ENCODE data around the gene HPS4. TPM values are rescaled to one million over a fixed set of nuclear protein-coding genes. Genes with fewer than 3 reads are reported as not detected.
"Not testable (repeated sequence)": the region's sequence is repeated elsewhere in the genome, so short reads cannot be mapped to it uniquely, and the experiment has no call there.

The HPS4 gene
- total RNA-seq (10 to 100 TPM; 54.0 to 59.7 TPM), polyA plus RNA-seq (10 to 100 TPM in 1 of 2 donors, 1 to 10 TPM in 1; 7.9 to 19.7 TPM)

DNA sequence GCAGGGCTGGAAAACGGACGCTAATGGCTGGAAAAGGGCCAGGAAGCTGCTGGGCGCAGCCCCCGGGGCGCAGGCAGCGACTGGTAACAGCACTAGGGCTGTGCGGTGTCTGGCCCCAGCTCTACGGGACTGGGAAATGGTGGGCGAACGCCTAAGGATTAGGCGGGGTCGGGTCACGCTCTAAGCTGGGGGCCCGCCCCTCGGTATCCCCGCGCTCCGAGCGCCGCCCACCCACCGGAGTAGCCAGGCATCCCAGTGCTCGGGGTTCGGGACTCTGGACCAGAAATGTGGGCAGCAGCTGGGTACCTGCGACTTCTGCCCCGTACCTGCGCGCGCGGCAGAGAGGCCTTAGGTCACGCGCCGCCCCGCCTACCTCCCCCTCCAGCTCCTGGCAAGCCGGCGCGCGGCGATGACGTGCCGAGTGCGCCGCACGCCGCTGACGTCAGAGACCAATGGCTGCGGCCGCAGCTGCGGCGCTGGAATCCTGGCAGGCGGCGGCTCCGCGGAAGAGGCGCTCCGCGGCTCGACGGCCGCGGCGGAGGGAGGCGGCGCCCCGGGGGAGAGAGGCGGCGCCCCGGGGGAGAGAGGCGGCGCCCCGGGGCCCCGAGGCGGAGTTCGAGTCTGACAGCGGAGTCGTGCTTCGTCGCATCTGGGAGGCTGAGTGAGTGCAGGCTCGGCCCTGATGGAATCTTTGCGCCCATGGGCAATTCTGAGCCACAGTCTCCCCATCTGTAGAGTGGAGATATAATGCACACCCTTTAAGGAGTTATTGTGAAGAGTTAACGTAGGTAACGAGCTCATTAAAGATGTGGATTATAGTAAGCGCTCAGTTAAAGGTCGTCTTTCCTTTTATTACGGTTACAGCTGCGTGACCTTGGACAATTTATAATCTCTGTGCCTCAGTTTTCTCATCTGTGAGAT is at the start of gene HPS4, which contains the start of gene SRRD:
TSS of gene HPS4 (minus strand) at position 345 of the 921 bp plus-strand sequence. CDS start 2,021 bp downstream, outside the sequence.
TSS of gene SRRD (plus strand) at position 439 of the 921 bp plus-strand sequence. CDS start at position 453, 14 bp downstream.
- Histone ChIP-seq H3K27me3 (ENCODE audit: insufficient read depth, low read length) (no peaks in the 10 kb centered on the region), H3K36me3 (ENCODE audit: insufficient read depth, low read length) (peaks cover 11% of the 10 kb centered on the region), H3K9me3 (ENCODE audit: control insufficient read depth in 1 of 2, low read length in 2 of 2) (no peaks in the 10 kb centered on the region), H3K4me1 (ENCODE audit: insufficient read depth, low read length) (peaks cover 70% of the 10 kb centered on the region), H3K27ac (ENCODE audit: low read depth, low read length) (peak within 1 kb of the TSS; percentile 95), H3K4me3 (ENCODE audit: low read length in 2 of 2) (peak within 1 kb of the TSS; percentile 51 to 92)
- H3K4me3 Mint-ChIP-seq: peak within 1 kb of the TSS; percentile 91 to 98 (median 92)
- peaks cover 18 to 52% of the 10 kb centered on the region in 2 donors for H3K36me3 Mint-ChIP-seq
- intact Hi-C loops (cut with micrococcal nuclease): loop anchor here (1.0 to 2.0 kb wide), 5 partner anchors 29 to 189 kb away; partner anchors contain the start of genes ASPHD2, TFIP11 and TPST2
- CTCF ChIA-PET (ENCODE audit: partially characterized antibody): interaction anchor here (0.9 to 4.1 kb wide), 4 partner anchors 19 to 183 kb away, joined by 3 to 17 read pairs (median 6); partner anchors contain the start of gene TFIP11
- H3K9me3 Mint-ChIP-seq: peaks cover 0 to 3% (median 0%) of the 10 kb centered on the region in 8 donors
- peak within 1 kb of the TSS; percentile 93 to 99 (median 99) for H3K27ac Mint-ChIP-seq
- H3K27me3 Mint-ChIP-seq: no peaks in the 10 kb centered on the region
- POLR2A ChIA-PET (ENCODE audit: partially characterized antibody): interaction anchor here (0.7 to 6.4 kb wide), 28 partner anchors 9 to 1436 kb away, joined by 3 to 68 read pairs (median 6); partner anchors contain the start of genes ASPHD2, MIAT, PITPNB and TFIP11
- peaks cover 50 to 79% (median 66%) of the 10 kb centered on the region in 4 donors for H3K4me1 Mint-ChIP-seq
- DNase-seq: peak; percentile 91 to 96 (median 94)

DNA sequence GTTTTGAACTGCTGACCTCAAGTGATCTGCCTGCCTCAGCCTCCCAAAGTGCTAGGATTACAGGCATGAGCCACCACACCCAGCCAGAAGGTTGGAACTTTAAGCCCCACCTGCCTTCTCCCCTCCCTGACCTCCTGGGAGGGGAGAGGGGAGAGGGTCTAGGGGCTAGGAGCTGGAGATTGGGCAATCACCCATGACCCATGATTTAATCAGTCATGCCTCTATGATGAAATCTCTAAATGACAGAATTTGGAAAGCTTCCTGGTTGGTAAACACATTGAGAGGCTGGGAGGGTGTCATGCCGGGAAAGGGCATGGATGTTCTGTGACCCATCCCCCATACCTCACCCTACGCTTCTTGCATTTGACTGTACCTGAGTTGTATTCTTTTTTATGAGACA is 45.8 kb upstream of the HPS4 start:
- Histone ChIP-seq H3K4me3 (ENCODE audit: low read length in 2 of 2) (no peak overlapping the region), H3K27me3 (ENCODE audit: insufficient read depth, low read length) (no peaks in the 10 kb centered on the region), H3K36me3 (ENCODE audit: insufficient read depth, low read length) (peaks cover 42% of the 10 kb centered on the region), H3K27ac (ENCODE audit: low read depth, low read length) (no peak overlapping the region), H3K9me3 (ENCODE audit: control insufficient read depth in 1 of 2, low read length in 2 of 2) (no peaks in the 10 kb centered on the region), H3K4me1 (ENCODE audit: insufficient read depth, low read length) (no peaks in the 10 kb centered on the region)
- no peaks in the 10 kb centered on the region for H3K9me3 Mint-ChIP-seq
- DNase-seq: no peak
- H3K27ac Mint-ChIP-seq: no peak overlapping the region
- CTCF ChIA-PET (ENCODE audit: partially characterized antibody): no interaction called here
- H3K36me3 Mint-ChIP-seq: peaks cover 36 to 68% of the 10 kb centered on the region in 2 donors
- H3K4me3 Mint-ChIP-seq: no peak overlapping the region
- intact Hi-C loops (cut with micrococcal nuclease): no loop called here
- peaks cover 0 to 2% (median under 1%) of the 10 kb centered on the region in 4 donors for H3K4me1 Mint-ChIP-seq
- POLR2A ChIA-PET (ENCODE audit: partially characterized antibody): no interaction called here
- H3K27me3 Mint-ChIP-seq: no peaks in the 10 kb centered on the region

DNA sequence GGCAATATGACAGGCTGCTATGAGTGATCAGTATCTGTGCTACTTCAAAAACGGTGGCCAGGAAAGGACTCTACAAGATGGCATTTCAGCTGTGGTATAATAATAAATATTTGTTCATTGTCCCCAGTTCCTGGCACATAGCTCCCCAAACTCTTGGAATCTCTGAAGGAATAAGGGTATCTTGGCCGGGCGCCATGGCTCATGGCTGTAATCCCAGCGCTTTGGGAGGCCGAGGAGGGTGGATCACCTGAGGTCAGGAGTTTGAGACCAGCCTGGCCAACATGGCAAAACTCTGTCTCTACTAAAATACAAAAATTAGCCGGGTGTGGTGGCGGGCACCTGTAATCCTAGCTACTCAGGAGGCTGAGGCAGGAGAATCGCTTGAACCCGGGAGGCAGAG is 44.9 kb upstream of the HPS4 start:
- intact Hi-C loops (cut with micrococcal nuclease); H3K27me3 Mint-ChIP-seq; H3K27me3 ChIP-seq (ENCODE audit: insufficient read depth, low read length); H3K27ac ChIP-seq (ENCODE audit: low read depth, low read length); H3K4me3 ChIP-seq (ENCODE audit: low read length in 2 of 2); H3K4me3 Mint-ChIP-seq; CTCF ChIA-PET (ENCODE audit: partially characterized antibody); H3K4me1 Mint-ChIP-seq; DNase-seq; H3K4me1 ChIP-seq (ENCODE audit: insufficient read depth, low read length); H3K9me3 Mint-ChIP-seq; H3K9me3 ChIP-seq (ENCODE audit: control insufficient read depth in 1 of 2, low read length in 2 of 2): not testable (repeated sequence)
- POLR2A ChIA-PET (ENCODE audit: partially characterized antibody): interaction anchor here (0.9 kb wide), 1 partner anchor 62 kb away, joined by 3 read pairs; no protein-coding TSS in a partner anchor
- Mint-ChIP-seq H3K27ac (peak overlapping the region in 1 of 7 donors; percentile 79), H3K36me3 (peaks cover 38 to 70% of the 10 kb centered on the region in 2 donors)
- H3K36me3 ChIP-seq (ENCODE audit: insufficient read depth, low read length): peaks cover 38% of the 10 kb centered on the region

DNA sequence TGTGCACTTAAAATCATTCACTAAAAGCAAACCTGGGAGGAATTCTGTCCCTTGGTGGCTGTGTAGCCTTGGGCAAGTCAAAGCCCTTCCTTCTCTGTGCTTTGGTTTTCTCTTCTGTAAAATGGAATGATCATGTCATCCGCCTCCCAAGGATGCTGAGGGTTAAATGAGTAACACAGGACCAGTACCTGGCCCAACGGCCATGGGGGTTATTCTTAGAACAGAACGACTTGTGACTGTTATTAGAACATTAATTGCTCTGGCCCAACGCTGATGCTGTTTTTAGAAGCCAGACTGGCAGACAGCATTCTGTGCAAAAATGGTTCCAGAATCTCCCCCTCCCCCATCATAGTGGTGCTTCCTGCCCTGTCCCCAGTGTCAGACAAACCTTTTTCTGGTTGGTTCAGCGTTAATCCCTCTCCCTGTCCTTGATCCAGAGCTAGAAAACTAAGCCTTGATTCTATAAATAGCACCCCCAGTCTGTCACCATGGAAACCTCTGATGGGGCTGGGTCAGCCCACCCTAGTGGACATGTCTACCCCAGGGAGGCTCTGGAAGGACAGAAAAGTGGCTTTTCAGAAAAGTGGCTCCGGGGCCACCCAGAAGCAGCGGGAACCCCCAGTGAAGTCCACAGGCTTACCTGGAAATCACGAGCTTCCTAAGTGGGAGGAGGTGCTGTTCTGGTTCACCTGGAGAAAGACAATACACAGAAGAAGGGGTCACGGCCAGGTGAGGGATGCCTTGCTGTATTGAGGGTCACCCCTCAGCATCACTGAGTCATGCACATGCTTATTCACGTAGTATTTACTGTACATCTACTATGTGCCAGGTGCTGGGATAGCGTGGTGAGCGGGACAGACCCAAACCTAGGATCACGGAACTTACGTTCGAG is 44.2 kb upstream of the HPS4 start:
- POLR2A ChIA-PET (ENCODE audit: partially characterized antibody): interaction anchor here (0.9 kb wide), 1 partner anchor 63 kb away, joined by 3 read pairs; no protein-coding TSS in a partner anchor
- Mint-ChIP-seq H3K4me1 (peaks cover 0 to 1% (median under 1%) of the 10 kb centered on the region in 4 donors), H3K27ac (peak overlapping the region in 1 of 7 donors; percentile 79), H3K36me3 (peaks cover 40 to 70% of the 10 kb centered on the region in 2 donors), H3K9me3 (no peaks in the 10 kb centered on the region), H3K4me3 (no peak overlapping the region), H3K27me3 (no peaks in the 10 kb centered on the region)
- no peaks in the 10 kb centered on the region for H3K9me3 ChIP-seq (ENCODE audit: control insufficient read depth in 1 of 2, low read length in 2 of 2)
- peaks cover 38% of the 10 kb centered on the region for H3K36me3 ChIP-seq (ENCODE audit: insufficient read depth, low read length)
- no peak overlapping the region for H3K4me3 ChIP-seq (ENCODE audit: low read length in 2 of 2)
- no peak overlapping the region for H3K27ac ChIP-seq (ENCODE audit: low read depth, low read length)
- no peak for DNase-seq
- no peaks in the 10 kb centered on the region for H3K4me1 ChIP-seq (ENCODE audit: insufficient read depth, low read length)
- H3K27me3 ChIP-seq (ENCODE audit: insufficient read depth, low read length): no peaks in the 10 kb centered on the region
- intact Hi-C loops (cut with micrococcal nuclease): no loop called here
- CTCF ChIA-PET (ENCODE audit: partially characterized antibody): interaction anchor here (0.6 kb wide), 1 partner anchor 114 kb away, joined by 3 read pairs; no protein-coding TSS in a partner anchor

DNA sequence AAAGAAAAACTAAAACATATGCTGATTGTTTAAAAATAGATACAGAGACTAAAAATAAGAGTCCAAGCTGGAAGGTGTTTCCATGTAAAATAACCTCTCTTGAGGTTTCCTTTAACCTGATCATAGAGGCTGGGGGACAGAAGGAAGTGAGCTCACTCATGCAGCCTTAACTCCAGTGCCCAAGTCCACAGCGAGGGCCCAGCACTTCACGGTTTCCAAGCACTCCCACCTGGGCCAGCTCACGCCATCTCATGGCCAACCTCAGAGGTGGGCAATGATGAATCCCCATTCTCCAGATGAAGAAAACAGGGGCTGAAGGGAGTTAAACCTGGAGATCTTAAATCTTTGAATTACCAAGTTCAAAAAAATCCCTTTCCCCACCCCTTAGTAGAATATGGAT is 43.6 kb upstream of the HPS4 start:
- peaks cover 38% of the 10 kb centered on the region for H3K36me3 ChIP-seq (ENCODE audit: insufficient read depth, low read length)
- intact Hi-C loops (cut with micrococcal nuclease): no loop called here
- no peaks in the 10 kb centered on the region for H3K27me3 ChIP-seq (ENCODE audit: insufficient read depth, low read length)
- H3K4me1 Mint-ChIP-seq: no peaks in the 10 kb centered on the region
- H3K4me1 ChIP-seq (ENCODE audit: insufficient read depth, low read length): no peaks in the 10 kb centered on the region
- POLR2A ChIA-PET (ENCODE audit: partially characterized antibody): no interaction called here
- no peak overlapping the region for H3K27ac ChIP-seq (ENCODE audit: low read depth, low read length)
- DNase-seq: no peak
- CTCF ChIA-PET (ENCODE audit: partially characterized antibody): no interaction called here
- H3K27me3 Mint-ChIP-seq: no peaks in the 10 kb centered on the region
- no peak overlapping the region for H3K27ac Mint-ChIP-seq
- no peaks in the 10 kb centered on the region for H3K9me3 Mint-ChIP-seq
- peaks cover 40 to 65% of the 10 kb centered on the region in 2 donors for H3K36me3 Mint-ChIP-seq
- no peak overlapping the region for H3K4me3 ChIP-seq (ENCODE audit: low read length in 2 of 2)
- H3K4me3 Mint-ChIP-seq: no peak overlapping the region
- no peaks in the 10 kb centered on the region for H3K9me3 ChIP-seq (ENCODE audit: control insufficient read depth in 1 of 2, low read length in 2 of 2)

DNA sequence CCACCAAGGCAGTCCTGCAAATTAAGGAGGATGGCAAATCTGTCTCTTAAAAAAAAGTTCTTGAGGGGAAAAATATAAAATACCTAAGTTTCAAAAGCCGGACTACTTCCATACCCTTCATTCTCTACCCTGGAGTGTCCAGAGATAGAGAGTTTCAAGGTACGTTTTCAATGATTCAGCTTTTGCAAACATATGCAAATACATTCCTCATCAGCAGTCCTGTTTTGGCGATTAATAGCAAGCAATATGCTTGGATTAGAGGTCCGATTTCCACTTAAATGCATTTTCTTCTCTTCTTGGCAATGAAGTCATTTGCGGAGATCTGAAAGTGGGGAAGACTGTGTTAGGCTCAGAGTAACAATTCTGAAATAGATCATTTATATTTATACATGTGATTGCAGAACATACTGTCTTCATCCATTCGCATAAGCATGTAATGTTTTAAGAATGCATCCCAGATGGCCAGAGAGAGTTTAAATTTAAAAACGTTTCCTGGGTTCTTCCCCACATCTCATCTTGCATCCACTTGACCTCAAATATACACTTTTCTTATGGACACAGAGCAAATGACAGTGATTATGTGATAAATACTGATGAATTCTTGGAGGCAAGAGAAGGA is 42.5 kb upstream of the HPS4 start:
- CTCF ChIA-PET (ENCODE audit: partially characterized antibody): no interaction called here
- intact Hi-C loops (cut with micrococcal nuclease): no loop called here
- Mint-ChIP-seq H3K36me3 (peaks cover 38 to 57% of the 10 kb centered on the region in 2 donors), H3K9me3 (no peaks in the 10 kb centered on the region), H3K4me1 (no peaks in the 10 kb centered on the region), H3K4me3 (no peak overlapping the region), H3K27ac (no peak overlapping the region), H3K27me3 (no peaks in the 10 kb centered on the region)
- Histone ChIP-seq H3K4me1 (ENCODE audit: insufficient read depth, low read length) (no peaks in the 10 kb centered on the region), H3K27ac (ENCODE audit: low read depth, low read length) (no peak overlapping the region), H3K4me3 (ENCODE audit: low read length in 2 of 2) (no peak overlapping the region), H3K36me3 (ENCODE audit: insufficient read depth, low read length) (peaks cover 29% of the 10 kb centered on the region), H3K27me3 (ENCODE audit: insufficient read depth, low read length) (no peaks in the 10 kb centered on the region), H3K9me3 (ENCODE audit: control insufficient read depth in 1 of 2, low read length in 2 of 2) (no peaks in the 10 kb centered on the region)
- DNase-seq: no peak
- POLR2A ChIA-PET (ENCODE audit: partially characterized antibody): no interaction called here
